H1 (cell line): Measurements from ENCODE around the gene DENND1A. TPM values are rescaled to one million over a fixed set of nuclear protein-coding genes. Genes with fewer than 3 reads are reported as not detected.

Experiments
- SUZ12 ChIP-seq: fragments of 200-600 bp; sonication (generic); IDR thresholded peaks from 2 replicates; pipeline ENCODE4 v1.6.1; 2012; ENCODE audit warnings: mild to moderate bottlenecking, inconsistent platforms, low read length, moderate library complexity, mixed read lengths
- polyA plus RNA-seq, 7 experiments: library from polyadenylated mRNA; depleted of rRNA in 3 of 7; stranded (reverse) in 5 of 7; unstranded in 2 of 7; fragments of >200 nt in 5 of 7; fragments of 200-250 nt in 2 of 7; gene quantifications; 1 replicate in 5 of 7; 2 replicates in 1 of 7; 4 replicates in 1 of 7; pipeline versions ENCODE4 v1.2.1 to v1.2.3, GENCODE V29; 2011 to 2013; ENCODE audit warnings: missing spikeins in 2 of 7, mixed read lengths in 2 of 7
- total RNA-seq: library from RNA; stranded (reverse); fragmentation: NEBNext Ultra II Directional; extraction: Animal tissue kit (Norgen Biotek cat#: 25700); gene quantifications from 2 replicates; pipeline ENCODE4 v1.2.1, GENCODE V29; 2021

Gene DENND1A
- total and polyA plus RNA-seq, 2 of the 8 experiments (the other 6 are each of a cell fraction or from before 2014, with no cell fraction given), result 24.1 to 26.4 TPM

DNA sequence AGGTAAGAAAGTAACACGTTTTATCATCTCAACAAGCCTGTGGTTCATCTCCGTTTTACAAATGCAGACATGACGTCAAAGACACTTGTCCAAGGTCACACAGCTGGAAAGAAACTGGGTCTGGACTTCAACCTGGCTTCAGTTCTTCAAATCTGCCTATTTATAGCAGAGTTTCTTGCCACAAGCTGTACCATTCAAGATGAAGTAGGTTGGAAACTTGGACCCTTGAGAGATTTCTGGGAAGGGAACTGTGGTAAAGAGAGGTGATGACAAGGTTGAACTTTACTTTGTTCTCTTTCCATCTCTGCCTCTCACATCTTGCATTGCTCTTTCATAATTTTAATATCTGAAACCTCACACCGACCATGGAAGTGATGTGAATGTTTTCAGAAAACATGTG is 29.9 kb upstream of the DENND1A start (continued):
- no peak for TF ChIP-seq SUZ12
